ENCODE data around the gene MYO5B. TPM values are rescaled to one million over a fixed set of nuclear protein-coding genes. Genes with fewer than 3 reads are reported as not detected.

The MYO5B gene
- total RNA-seq, 2 experiments from 2014 or later, result not detected

- ChIA-PET POLR2A (no interaction called here), CTCF (ENCODE audit: unreplicated experiment) (no interaction called here)
- Histone ChIP-seq H3K4me3 (ENCODE audit: low read depth, low read length, poor library complexity, severe bottlenecking) (no peak overlapping the region), H4K20me1 (ENCODE audit: insufficient read depth, low read length) (no peaks in the 10 kb centered on the region), H3K79me2 (ENCODE audit: insufficient read depth, low read depth, low read length) (no peaks in the 10 kb centered on the region), H3K4me2 (ENCODE audit: low read length) (no peak overlapping the region), H3K9me3 (ENCODE audit: low read length) (no peaks in the 10 kb centered on the region), H3K36me3 (ENCODE audit: insufficient read depth, low read length) (no peaks in the 10 kb centered on the region), H3K27ac (ENCODE audit: low read depth, low read length, poor library complexity, severe bottlenecking) (no peak overlapping the region), H3K9me2 (ENCODE audit: insufficient read depth, low read length) (no peaks in the 10 kb centered on the region), H2AFZ (ENCODE audit: low read length) (no peak overlapping the region), H3K4me1 (ENCODE audit: insufficient read depth, low read length, poor library complexity, severe bottlenecking) (no peaks in the 10 kb centered on the region)
- no peak for TF ChIP-seq EZH2phosphoT487 (IDR thresholded peaks at IDR 0.05; ENCODE audit: borderline replicate concordance, low read depth, low read length)
- no peak for TF ChIP-seq CTCF (conservative IDR thresholded peaks at IDR 0.05; ENCODE audit: low read length)
- DNase-seq (ENCODE audit: low spot score), result no peak
- BruUV-seq (replicated peaks), result no TSS peak
- intact Hi-C loops (cut with micrococcal nuclease; ENCODE audit: unreplicated experiment), result no loop called here
These were observed 224.6 kb downstream of the MYO5B start for GRCh38 chr18:49970319-49970718.

- no peak for DNase-seq (ENCODE audit: low spot score)
- no TSS peak for BruUV-seq (replicated peaks)
- H3K79me2 ChIP-seq (ENCODE audit: insufficient read depth, low read depth, low read length), result no peaks in the 10 kb centered on the region
- H3K4me3 ChIP-seq (ENCODE audit: low read depth, low read length, poor library complexity, severe bottlenecking), result no peak overlapping the region
- ChIA-PET CTCF (ENCODE audit: unreplicated experiment) (no interaction called here), POLR2A (no interaction called here)
- H3K9me3 ChIP-seq (ENCODE audit: low read length), result no peaks in the 10 kb centered on the region
- H3K4me2 ChIP-seq (ENCODE audit: low read length), result no peak overlapping the region
- no peaks in the 10 kb centered on the region for H3K4me1 ChIP-seq (ENCODE audit: insufficient read depth, low read length, poor library complexity, severe bottlenecking)
- H2AFZ ChIP-seq (ENCODE audit: low read length), result no peak overlapping the region
- no peak for TF ChIP-seq CTCF (conservative IDR thresholded peaks at IDR 0.05; ENCODE audit: low read length)
- TF ChIP-seq EZH2phosphoT487 (IDR thresholded peaks at IDR 0.05; ENCODE audit: borderline replicate concordance, low read depth, low read length), result no peak
- H3K9me2 ChIP-seq (ENCODE audit: insufficient read depth, low read length), result no peaks in the 10 kb centered on the region
- no peaks in the 10 kb centered on the region for H3K36me3 ChIP-seq (ENCODE audit: insufficient read depth, low read length)
- H3K27ac ChIP-seq (ENCODE audit: low read depth, low read length, poor library complexity, severe bottlenecking), result no peak overlapping the region
- intact Hi-C loops (cut with micrococcal nuclease; ENCODE audit: unreplicated experiment), result no loop called here
- H4K20me1 ChIP-seq (ENCODE audit: insufficient read depth, low read length), result no peaks in the 10 kb centered on the region
These were observed 226.2 kb downstream of the MYO5B start for GRCh38 chr18:49968644-49969309.

- Histone ChIP-seq H3K4me3 (ENCODE audit: low read depth, low read length, poor library complexity, severe bottlenecking) (no peak overlapping the region), H3K9me2 (ENCODE audit: insufficient read depth, low read length) (no peaks in the 10 kb centered on the region), H3K36me3 (ENCODE audit: insufficient read depth, low read length) (no peaks in the 10 kb centered on the region), H3K79me2 (ENCODE audit: insufficient read depth, low read depth, low read length) (no peaks in the 10 kb centered on the region), H3K4me1 (ENCODE audit: insufficient read depth, low read length, poor library complexity, severe bottlenecking) (no peaks in the 10 kb centered on the region), H3K4me2 (ENCODE audit: low read length) (no peak overlapping the region), H2AFZ (ENCODE audit: low read length) (no peak overlapping the region), H3K27ac (ENCODE audit: low read depth, low read length, poor library complexity, severe bottlenecking) (no peak overlapping the region), H3K9me3 (ENCODE audit: low read length) (no peaks in the 10 kb centered on the region), H4K20me1 (ENCODE audit: insufficient read depth, low read length) (no peaks in the 10 kb centered on the region)
- no TSS peak for BruUV-seq (replicated peaks)
- POLR2A ChIA-PET, result no interaction called here
- TF ChIP-seq EZH2phosphoT487 (IDR thresholded peaks at IDR 0.05; ENCODE audit: borderline replicate concordance, low read depth, low read length) (no peak), CTCF (conservative IDR thresholded peaks at IDR 0.05; ENCODE audit: low read length) (no peak)
- no peak for DNase-seq (ENCODE audit: low spot score)
- intact Hi-C loops (cut with micrococcal nuclease; ENCODE audit: unreplicated experiment), result no loop called here
- CTCF ChIA-PET (ENCODE audit: unreplicated experiment), result no interaction called here
These were observed 227.2 kb downstream of the MYO5B start for GRCh38 chr18:49967636-49968313.
